GM12878 (cell line): ENCODE measurements around the gene GOLIM4. TPM values are rescaled to one million over a fixed set of nuclear protein-coding genes. Genes with fewer than 3 reads are reported as not detected.

Source experiments
- BHLHE40 ChIP-seq, 2 experiments: fragments of 450-650 bp in 1 of 2; IDR thresholded peaks; 2 replicates each; pipeline ENCODE4 v1.6.1; 2011 to 2017; ENCODE audit warnings: low read depth in 2 of 2, borderline replicate concordance in 1 of 2, improper control_type of control experiment in 1 of 2, low read length in 1 of 2, mild to moderate bottlenecking in 1 of 2
- BRCA1 ChIP-seq: IDR thresholded peaks from 2 replicates; pipeline ENCODE4 v1.6.1; 2011; ENCODE audit warnings: low read depth, low read length, improper control_type of control experiment
- MYC ChIP-seq: IDR thresholded peaks from 2 replicates; pipeline ENCODE4 v1.6.1; 2011; ENCODE audit warnings: mild to moderate bottlenecking, low read length, moderate library complexity, inconsistent platforms; ENCODE audit not compliant: insufficient read depth, insufficient replicate concordance, insufficient read length, severe bottlenecking
- SMAD1 ChIP-seq: fragments of 450-650 bp; IDR thresholded peaks from 2 replicates; pipeline ENCODE4 v1.6.1; 2018; ENCODE audit warnings: mild to moderate bottlenecking, low read depth; ENCODE audit not compliant: partially characterized antibody
- polyA plus RNA-seq, 11 experiments: library from polyadenylated mRNA; depleted of rRNA in 4 of 11; unstranded in 6 of 11; stranded (reverse) in 5 of 11; fragments of >200 nt; fragmentation: Nextera tagmentation in 4 of 11; fragmentation: Illumina TruSeq in 1 of 11; extraction: Ambion mirVana in 4 of 11; extraction: Trizol in 1 of 11; gene quantifications; 1 replicate in 1 of 11; 2 replicates in 10 of 11; pipeline versions ENCODE4 v1.2.1 to v1.2.3, GENCODE V29; 2011 to 2016; ENCODE audit warnings: inconsistent platforms in 2 of 11, missing spikeins in 2 of 11, low read depth in 1 of 11
- total RNA-seq, 4 experiments: library from RNA; depleted of rRNA in 3 of 4; stranded (reverse); fragments of >200 nt in 3 of 4; fragmentation: Illumina TruSeq in 1 of 4; extraction: Trizol in 1 of 4; gene quantifications; 2 replicates each; pipeline versions ENCODE4 v1.2.1 to v1.2.3, GENCODE V29; 2013 to 2021
- TF ChIP-seq, protein P1 (sequence below): IDR thresholded peaks from 2 replicates; pipeline ENCODE4 v1.6.1; 2011; ENCODE audit warnings: mild to moderate bottlenecking, low read depth, low read length, moderate library complexity; ENCODE audit not compliant: insufficient replicate concordance
- TF ChIP-seq, protein P2 (sequence below): fragments of 150-350 bp; IDR thresholded peaks from 2 replicates; pipeline ENCODE4 v1.6.1; 2016; ENCODE audit warnings: low read depth, low read length
- TF ChIP-seq, protein P3 (sequence below): fragments of 150-350 bp; IDR thresholded peaks from 2 replicates; pipeline ENCODE4 v1.6.1; 2014; ENCODE audit warnings: mild to moderate bottlenecking, low read depth, low read length

The GOLIM4 gene
- total and polyA plus RNA-seq, 10 of the 15 experiments (the other 5 are each of a cell fraction or from before 2014, with no cell fraction given), result 11.1 to 32.4 (median 19.3) TPM

DNA sequence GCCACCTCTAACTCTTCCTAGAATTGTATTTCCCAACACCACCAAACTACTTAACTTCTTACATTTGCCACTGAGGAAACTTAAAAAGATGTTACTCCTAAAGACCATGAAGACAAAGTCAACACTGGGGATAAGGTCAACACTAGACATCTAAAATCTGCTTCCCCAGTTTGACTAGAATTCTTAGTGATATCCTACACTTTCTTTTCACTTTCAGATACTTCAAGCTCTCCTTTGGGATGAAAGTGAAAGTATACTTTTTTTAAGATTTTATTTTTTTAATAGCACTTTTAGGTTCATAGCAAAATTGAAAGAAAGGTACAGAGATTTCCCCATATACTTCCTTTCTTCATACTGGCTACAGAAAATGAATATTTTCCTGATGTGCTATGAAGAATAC is 32.6 kb downstream of the GOLIM4 start (continued):
- TF ChIP-seq, protein P1, sequence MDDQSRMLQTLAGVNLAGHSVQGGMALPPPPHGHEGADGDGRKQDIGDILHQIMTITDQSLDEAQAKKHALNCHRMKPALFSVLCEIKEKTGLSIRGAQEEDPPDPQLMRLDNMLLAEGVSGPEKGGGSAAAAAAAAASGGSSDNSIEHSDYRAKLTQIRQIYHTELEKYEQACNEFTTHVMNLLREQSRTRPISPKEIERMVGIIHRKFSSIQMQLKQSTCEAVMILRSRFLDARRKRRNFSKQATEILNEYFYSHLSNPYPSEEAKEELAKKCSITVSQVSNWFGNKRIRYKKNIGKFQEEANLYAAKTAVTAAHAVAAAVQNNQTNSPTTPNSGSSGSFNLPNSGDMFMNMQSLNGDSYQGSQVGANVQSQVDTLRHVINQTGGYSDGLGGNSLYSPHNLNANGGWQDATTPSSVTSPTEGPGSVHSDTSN, result no peak
- TF ChIP-seq BHLHE40 (IDR thresholded peaks at IDR 0.05; ENCODE audit: borderline replicate concordance in 1 of 2, low read depth in 2 of 2, low read length in 1 of 2) (no peak), BRCA1 (no peak), SMAD1 (no peak), MYC (no peak)
- TF ChIP-seq, protein P2, sequence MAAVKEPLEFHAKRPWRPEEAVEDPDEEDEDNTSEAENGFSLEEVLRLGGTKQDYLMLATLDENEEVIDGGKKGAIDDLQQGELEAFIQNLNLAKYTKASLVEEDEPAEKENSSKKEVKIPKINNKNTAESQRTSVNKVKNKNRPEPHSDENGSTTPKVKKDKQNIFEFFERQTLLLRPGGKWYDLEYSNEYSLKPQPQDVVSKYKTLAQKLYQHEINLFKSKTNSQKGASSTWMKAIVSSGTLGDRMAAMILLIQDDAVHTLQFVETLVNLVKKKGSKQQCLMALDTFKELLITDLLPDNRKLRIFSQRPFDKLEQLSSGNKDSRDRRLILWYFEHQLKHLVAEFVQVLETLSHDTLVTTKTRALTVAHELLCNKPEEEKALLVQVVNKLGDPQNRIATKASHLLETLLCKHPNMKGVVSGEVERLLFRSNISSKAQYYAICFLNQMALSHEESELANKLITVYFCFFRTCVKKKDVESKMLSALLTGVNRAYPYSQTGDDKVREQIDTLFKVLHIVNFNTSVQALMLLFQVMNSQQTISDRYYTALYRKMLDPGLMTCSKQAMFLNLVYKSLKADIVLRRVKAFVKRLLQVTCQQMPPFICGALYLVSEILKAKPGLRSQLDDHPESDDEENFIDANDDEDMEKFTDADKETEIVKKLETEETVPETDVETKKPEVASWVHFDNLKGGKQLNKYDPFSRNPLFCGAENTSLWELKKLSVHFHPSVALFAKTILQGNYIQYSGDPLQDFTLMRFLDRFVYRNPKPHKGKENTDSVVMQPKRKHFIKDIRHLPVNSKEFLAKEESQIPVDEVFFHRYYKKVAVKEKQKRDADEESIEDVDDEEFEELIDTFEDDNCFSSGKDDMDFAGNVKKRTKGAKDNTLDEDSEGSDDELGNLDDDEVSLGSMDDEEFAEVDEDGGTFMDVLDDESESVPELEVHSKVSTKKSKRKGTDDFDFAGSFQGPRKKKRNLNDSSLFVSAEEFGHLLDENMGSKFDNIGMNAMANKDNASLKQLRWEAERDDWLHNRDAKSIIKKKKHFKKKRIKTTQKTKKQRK, result no peak
- TF ChIP-seq, protein P3, sequence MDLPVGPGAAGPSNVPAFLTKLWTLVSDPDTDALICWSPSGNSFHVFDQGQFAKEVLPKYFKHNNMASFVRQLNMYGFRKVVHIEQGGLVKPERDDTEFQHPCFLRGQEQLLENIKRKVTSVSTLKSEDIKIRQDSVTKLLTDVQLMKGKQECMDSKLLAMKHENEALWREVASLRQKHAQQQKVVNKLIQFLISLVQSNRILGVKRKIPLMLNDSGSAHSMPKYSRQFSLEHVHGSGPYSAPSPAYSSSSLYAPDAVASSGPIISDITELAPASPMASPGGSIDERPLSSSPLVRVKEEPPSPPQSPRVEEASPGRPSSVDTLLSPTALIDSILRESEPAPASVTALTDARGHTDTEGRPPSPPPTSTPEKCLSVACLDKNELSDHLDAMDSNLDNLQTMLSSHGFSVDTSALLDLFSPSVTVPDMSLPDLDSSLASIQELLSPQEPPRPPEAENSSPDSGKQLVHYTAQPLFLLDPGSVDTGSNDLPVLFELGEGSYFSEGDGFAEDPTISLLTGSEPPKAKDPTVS, result no peak
- TF ChIP-seq, all 136 proteins: peak for 0
